RWPE2 (cell line): ENCODE results near the gene NMRK1.

Experiments
- ATAC-seq: fragments of 200-7000 bp; cut with Tn5 transposase; 3 replicates; pipeline ENCODE4 v1.9.1; 2021; ENCODE audit warnings: low read depth
- DNase-seq: peaks from one replicate; pipeline ENCODE4 v3.0.0-alpha.2; 2020; ENCODE audit warnings: low spot score
- H3K27ac ChIP-seq: fragments of 450-650 bp; 2 replicates; pipeline ENCODE4 v1.5.1; 2017; ENCODE audit warnings: mild to moderate bottlenecking; ENCODE audit not compliant: poor library complexity, severe bottlenecking
- H3K27me3 ChIP-seq: fragments of 250-450 bp; sonication (Bioruptor Pico); 2 replicates; pipeline ENCODE4 v1.5.1; 2021; ENCODE audit warnings: mild to moderate bottlenecking, moderate library complexity; ENCODE audit not compliant: insufficient read depth, poor library complexity, severe bottlenecking
- H3K36me3 ChIP-seq: fragments of 250-450 bp; sonication (Bioruptor Pico); 2 replicates; pipeline ENCODE4 v1.5.1; 2020; ENCODE audit warnings: low read depth, mild to moderate bottlenecking, moderate library complexity
- H3K4me1 ChIP-seq: fragments of 250-450 bp; sonication (Bioruptor Pico); 2 replicates; pipeline ENCODE4 v1.5.1; 2021; ENCODE audit warnings: mild to moderate bottlenecking, moderate library complexity; ENCODE audit not compliant: insufficient read depth, poor library complexity, severe bottlenecking
- H3K4me3 ChIP-seq: fragments of 250-450 bp; sonication (Bioruptor Pico); 2 replicates; pipeline ENCODE4 v1.5.1; 2021; ENCODE audit warnings: mild to moderate bottlenecking, moderate library complexity; ENCODE audit not compliant: severe bottlenecking
- H3K9me3 ChIP-seq: fragments of 250-450 bp; sonication (Bioruptor Pico); 2 replicates; pipeline ENCODE4 v1.5.1; 2021; ENCODE audit warnings: mild to moderate bottlenecking, moderate library complexity; ENCODE audit not compliant: severe bottlenecking
- TF ChIP-seq, protein P1 (sequence below): fragments of 450-650 bp; IDR thresholded peaks from one replicate; pipeline ENCODE4 v1.5.1; 2017; ENCODE audit warnings: mild to moderate bottlenecking, moderate library complexity; ENCODE audit not compliant: poor library complexity, severe bottlenecking

The NMRK1 gene

DNA sequence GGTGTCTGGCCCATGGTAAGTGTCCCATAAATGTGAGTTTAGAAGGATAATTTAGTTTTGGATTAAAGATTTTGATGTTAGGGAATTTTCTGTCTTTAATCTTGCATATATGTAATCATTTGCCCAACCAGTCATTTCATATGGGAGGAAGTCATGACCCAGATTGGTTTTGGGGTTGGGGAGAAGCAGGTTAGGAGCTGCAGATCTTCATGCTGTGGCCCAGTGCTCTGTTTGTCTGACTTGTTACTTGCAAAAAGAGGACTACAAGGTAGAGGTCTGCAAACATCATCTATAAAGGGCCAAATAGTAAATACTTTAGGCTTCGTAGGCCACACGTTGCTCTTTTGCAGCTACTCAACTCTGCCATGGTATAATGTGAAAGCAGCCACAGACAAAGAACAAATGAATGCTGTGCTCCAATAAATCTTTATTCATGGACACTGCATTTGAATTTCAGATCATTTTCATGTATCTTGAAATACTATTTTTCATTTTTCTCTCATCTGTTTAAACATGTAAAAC, 17.1 kb upstream of the NMRK1 start:
- TF ChIP-seq, protein P1, sequence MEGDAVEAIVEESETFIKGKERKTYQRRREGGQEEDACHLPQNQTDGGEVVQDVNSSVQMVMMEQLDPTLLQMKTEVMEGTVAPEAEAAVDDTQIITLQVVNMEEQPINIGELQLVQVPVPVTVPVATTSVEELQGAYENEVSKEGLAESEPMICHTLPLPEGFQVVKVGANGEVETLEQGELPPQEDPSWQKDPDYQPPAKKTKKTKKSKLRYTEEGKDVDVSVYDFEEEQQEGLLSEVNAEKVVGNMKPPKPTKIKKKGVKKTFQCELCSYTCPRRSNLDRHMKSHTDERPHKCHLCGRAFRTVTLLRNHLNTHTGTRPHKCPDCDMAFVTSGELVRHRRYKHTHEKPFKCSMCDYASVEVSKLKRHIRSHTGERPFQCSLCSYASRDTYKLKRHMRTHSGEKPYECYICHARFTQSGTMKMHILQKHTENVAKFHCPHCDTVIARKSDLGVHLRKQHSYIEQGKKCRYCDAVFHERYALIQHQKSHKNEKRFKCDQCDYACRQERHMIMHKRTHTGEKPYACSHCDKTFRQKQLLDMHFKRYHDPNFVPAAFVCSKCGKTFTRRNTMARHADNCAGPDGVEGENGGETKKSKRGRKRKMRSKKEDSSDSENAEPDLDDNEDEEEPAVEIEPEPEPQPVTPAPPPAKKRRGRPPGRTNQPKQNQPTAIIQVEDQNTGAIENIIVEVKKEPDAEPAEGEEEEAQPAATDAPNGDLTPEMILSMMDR: no peak
- Histone ChIP-seq H3K9me3 (no peaks in the 10 kb centered on the region), H3K4me1 (peaks cover 16% of the 10 kb centered on the region), H3K27me3 (no peaks in the 10 kb centered on the region), H3K27ac (no peak overlapping the region), H3K36me3 (peaks cover 6% of the 10 kb centered on the region), H3K4me3 (no peak overlapping the region)
- no peak for ATAC-seq
- DNase-seq: no peak

DNA sequence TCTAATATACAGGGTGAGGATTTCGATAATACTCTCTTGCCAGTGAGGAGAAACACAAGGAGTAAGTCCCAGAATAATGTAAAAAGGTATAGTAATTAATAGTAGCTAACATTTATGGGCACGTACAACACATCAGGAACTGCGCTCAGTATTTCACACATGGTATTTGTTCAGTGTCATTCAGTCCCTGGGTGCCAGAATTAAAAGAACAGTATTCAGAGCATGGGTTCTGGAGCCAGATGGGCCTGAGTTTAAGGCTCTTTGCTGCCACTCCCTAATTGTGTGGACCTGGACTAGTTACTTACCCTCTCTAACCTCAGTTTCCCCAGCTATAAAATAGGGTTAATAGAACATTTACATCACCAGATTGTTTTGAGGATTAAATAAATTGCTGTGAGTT, 16.7 kb upstream of the NMRK1 start:
- Histone ChIP-seq H3K9me3 (no peaks in the 10 kb centered on the region), H3K27me3 (no peaks in the 10 kb centered on the region), H3K4me3 (no peak overlapping the region), H3K27ac (no peak overlapping the region), H3K4me1 (peaks cover 13% of the 10 kb centered on the region), H3K36me3 (peaks cover 6% of the 10 kb centered on the region)
- DNase-seq (no peak), ATAC-seq (no peak)
- TF ChIP-seq, protein P1: no peak

DNA sequence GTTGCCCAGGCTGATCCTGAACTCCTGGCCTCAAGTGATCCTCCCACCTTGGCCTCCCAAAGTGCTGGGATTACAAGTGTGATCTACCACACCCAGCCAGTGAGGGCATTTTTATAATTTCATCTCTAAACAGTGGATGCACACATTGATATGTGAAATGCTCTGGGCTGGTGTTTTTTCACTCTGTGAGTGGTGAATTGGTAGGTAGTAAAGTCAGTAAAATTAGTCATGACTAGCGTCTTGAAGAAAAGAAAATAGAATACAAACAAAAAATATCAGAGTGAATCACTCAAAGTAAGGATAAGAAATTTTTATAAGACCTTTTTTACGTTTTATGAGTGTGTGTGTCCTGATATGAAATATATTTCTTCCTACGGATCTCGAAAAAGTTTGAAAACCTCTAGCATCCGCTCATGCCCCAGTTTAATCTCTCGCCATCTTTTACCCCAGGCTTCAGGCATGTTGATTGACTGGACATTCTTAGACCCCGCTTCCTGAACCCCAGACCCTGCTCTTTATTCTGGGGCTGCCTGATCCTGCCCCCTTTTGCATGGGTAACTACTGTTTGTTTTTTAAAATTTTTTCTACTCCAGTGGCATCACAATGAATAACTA, 14.3 kb upstream of the NMRK1 start:
- Histone ChIP-seq H3K9me3 (no peaks in the 10 kb centered on the region), H3K4me1 (no peaks in the 10 kb centered on the region), H3K36me3 (peaks cover 6% of the 10 kb centered on the region), H3K27ac (no peak overlapping the region), H3K27me3 (no peaks in the 10 kb centered on the region), H3K4me3 (no peak overlapping the region)
- ATAC-seq (no peak), DNase-seq (no peak)
- TF ChIP-seq, protein P1: no peak

DNA sequence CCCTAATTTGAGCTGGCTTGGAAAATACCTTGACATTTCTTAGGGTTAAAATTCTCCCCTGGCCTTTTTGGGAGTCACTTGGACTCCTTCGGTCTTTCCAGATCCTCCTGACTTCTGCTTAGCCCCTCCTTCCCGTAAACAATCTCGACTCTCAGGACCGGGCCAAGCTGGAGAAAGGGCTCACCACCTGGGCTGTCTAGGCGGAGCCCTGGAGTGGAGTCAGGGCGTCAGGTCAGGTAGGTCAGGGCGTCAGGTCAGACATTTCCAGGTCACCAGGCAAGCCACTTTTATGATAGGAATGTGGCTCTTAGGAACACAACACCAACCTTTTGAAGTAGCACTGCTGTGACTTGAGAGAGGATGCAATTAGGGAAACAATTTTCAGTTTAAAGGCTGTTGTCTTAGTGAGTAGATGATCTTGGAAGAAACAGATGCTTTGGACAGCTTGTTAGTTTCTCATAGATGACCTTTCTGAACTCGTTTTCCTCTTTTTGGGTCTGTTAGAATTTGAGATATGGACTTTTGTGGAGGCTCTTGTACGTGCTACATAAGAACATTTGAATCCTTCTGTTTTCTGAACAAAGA, 13.1 kb upstream of the NMRK1 start:
- Histone ChIP-seq H3K9me3 (no peaks in the 10 kb centered on the region), H3K27ac (no peak overlapping the region), H3K36me3 (peaks cover 6% of the 10 kb centered on the region), H3K27me3 (no peaks in the 10 kb centered on the region), H3K4me1 (no peaks in the 10 kb centered on the region), H3K4me3 (no peak overlapping the region)
- ATAC-seq (no peak), DNase-seq (no peak)
- TF ChIP-seq, protein P1: no peak

DNA sequence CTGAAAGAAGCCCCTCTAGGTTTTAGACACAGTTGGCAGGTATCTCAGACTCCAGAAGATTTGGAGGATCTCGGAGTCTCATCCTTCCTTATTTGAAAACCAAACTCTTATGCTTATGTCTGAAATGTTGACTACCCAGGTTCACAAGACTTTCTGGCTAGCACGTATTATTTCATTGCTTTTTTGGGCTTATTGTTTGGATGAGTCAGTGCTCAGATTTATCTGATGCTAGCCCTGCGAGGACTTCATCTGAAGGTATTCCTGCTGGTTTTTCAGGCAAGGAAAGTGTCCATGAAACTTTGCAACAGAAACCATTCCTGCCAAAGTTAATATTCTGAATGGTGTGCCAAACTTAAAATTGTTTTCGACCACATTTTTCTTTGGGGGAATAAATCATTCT, 8.8 kb upstream of the NMRK1 start:
- Histone ChIP-seq H3K4me3 (no peak overlapping the region), H3K27ac (no peak overlapping the region), H3K4me1 (no peaks in the 10 kb centered on the region), H3K27me3 (no peaks in the 10 kb centered on the region), H3K36me3 (no peaks in the 10 kb centered on the region), H3K9me3 (no peaks in the 10 kb centered on the region)
- DNase-seq (no peak), ATAC-seq (no peak)
- TF ChIP-seq, protein P1: no peak
